ENCODE measurements around the gene SSBP1. TPM values are rescaled to one million over a fixed set of nuclear protein-coding genes. Genes with fewer than 3 reads are reported as not detected.

SSBP1 gene
- total RNA-seq, 1 experiment from 2014 or later, result 193 TPM

GRCh38 chr7:141776374-141776773 lies 38.2 kb downstream of the SSBP1 start, which contains the start of gene TAS2R4:
Gene TAS2R4, plus strand, starts transcription at chr7:141776674. Its CDS starts 1,815 bp downstream, at chr7:141778489.
- TF ChIP-seq EZH2 (IDR thresholded peaks at IDR 0.05; ENCODE audit: low read depth) (no peak), CTCF (conservative IDR thresholded peaks at IDR 0.05) (no peak)
- no peak within 1 kb of the TSS for H2AFZ ChIP-seq
- no peaks in the 10 kb centered on the region for H4K20me1 ChIP-seq (ENCODE audit: insufficient read depth)
- no peaks in the 10 kb centered on the region for H3K27me3 ChIP-seq (ENCODE audit: insufficient read depth, low read depth)
- no TSS peak for BruUV-seq (replicated peaks)
- H3F3A ChIP-seq (ENCODE audit: insufficient read depth, low read depth), result no peaks in the 10 kb centered on the region
- DNase-seq, result no peak
- H3K9me3 ChIP-seq (ENCODE audit: insufficient read depth, low read depth), result no peaks in the 10 kb centered on the region
- CTCF ChIA-PET, result interaction anchor here (1.0 kb wide), 1 partner anchor 9 kb away, joined by 3 read pairs; no protein-coding TSS in a partner anchor
- POLR2A ChIA-PET (ENCODE audit: unreplicated experiment), result no interaction called here
- H3K9me2 ChIP-seq (ENCODE audit: insufficient read depth), result no peaks in the 10 kb centered on the region
- H3K36me3 ChIP-seq (ENCODE audit: low read depth), result no peaks in the 10 kb centered on the region
- intact Hi-C loops (cut with micrococcal nuclease; ENCODE audit: unreplicated experiment), result no loop called here
- no peaks in the 10 kb centered on the region for H3K79me2 ChIP-seq (ENCODE audit: low read depth)
- no peak within 1 kb of the TSS for H3K27ac ChIP-seq
- H3K4me2 ChIP-seq, result no peak within 1 kb of the TSS
- H3K4me3 ChIP-seq, result no peak within 1 kb of the TSS
- no peaks in the 10 kb centered on the region for H3K4me1 ChIP-seq (replicated peaks; ENCODE audit: insufficient read depth)

GRCh38 chr7:141785706-141786552 lies 47.8 kb downstream of the SSBP1 start:
- TF ChIP-seq CTCF (conservative IDR thresholded peaks at IDR 0.05), result peak; percentile 85
- no peak for TF ChIP-seq EZH2 (IDR thresholded peaks at IDR 0.05; ENCODE audit: low read depth)
- no TSS peak for BruUV-seq (replicated peaks)
- POLR2A ChIA-PET (ENCODE audit: unreplicated experiment), result no interaction called here

GRCh38 chr7:141788296-141788695 lies 50.1 kb downstream of the SSBP1 start:
- no peaks in the 10 kb centered on the region for H3K36me3 ChIP-seq (ENCODE audit: low read depth)
- no peaks in the 10 kb centered on the region for H3F3A ChIP-seq (ENCODE audit: insufficient read depth, low read depth)
- intact Hi-C loops (cut with micrococcal nuclease; ENCODE audit: unreplicated experiment), result loop anchor here (5.0 kb wide), 1 partner anchor 771 kb away; no protein-coding TSS in a partner anchor
- ChIA-PET POLR2A (ENCODE audit: unreplicated experiment) (no interaction called here), CTCF (interaction anchor here (0.6 kb wide), 1 partner anchor 40 kb away, joined by 3 read pairs; no protein-coding TSS in a partner anchor)
- no TSS peak for BruUV-seq (replicated peaks)
- no peak overlapping the region for H3K4me2 ChIP-seq
- peaks cover 4% of the 10 kb centered on the region; the same call in 1 of the 2 replicates for H4K20me1 ChIP-seq (ENCODE audit: insufficient read depth)
- H3K9me2 ChIP-seq (ENCODE audit: insufficient read depth), result no peaks in the 10 kb centered on the region
- no peak for TF ChIP-seq EZH2 (IDR thresholded peaks at IDR 0.05; ENCODE audit: low read depth)
- TF ChIP-seq CTCF (conservative IDR thresholded peaks at IDR 0.05), result no peak
- H3K4me1 ChIP-seq (replicated peaks; ENCODE audit: insufficient read depth), result no peaks in the 10 kb centered on the region
- H3K27ac ChIP-seq, result no peak overlapping the region
- H3K9me3 ChIP-seq (ENCODE audit: insufficient read depth, low read depth), result no peaks in the 10 kb centered on the region
- no peak overlapping the region for H3K4me3 ChIP-seq
- H2AFZ ChIP-seq, result no peak overlapping the region
- no peak for DNase-seq
- no peaks in the 10 kb centered on the region for H3K27me3 ChIP-seq (ENCODE audit: insufficient read depth, low read depth)
- H3K79me2 ChIP-seq (ENCODE audit: low read depth), result no peaks in the 10 kb centered on the region

More at GRCh38 chr7:141785706-141786552, 47.8 kb downstream of the SSBP1 start:
- Histone ChIP-seq H3K27ac (no peak overlapping the region), H3K9me3 (ENCODE audit: insufficient read depth, low read depth) (no peaks in the 10 kb centered on the region), H3K9me2 (ENCODE audit: insufficient read depth) (no peaks in the 10 kb centered on the region), H3K79me2 (ENCODE audit: low read depth) (no peaks in the 10 kb centered on the region), H3K36me3 (ENCODE audit: low read depth) (no peaks in the 10 kb centered on the region), H3K4me1 (replicated peaks; ENCODE audit: insufficient read depth) (no peaks in the 10 kb centered on the region), H4K20me1 (ENCODE audit: insufficient read depth) (peaks cover 4% of the 10 kb centered on the region; the same call in 1 of the 2 replicates), H3K4me3 (no peak overlapping the region), H3K4me2 (no peak overlapping the region), H3K27me3 (ENCODE audit: insufficient read depth, low read depth) (no peaks in the 10 kb centered on the region), H2AFZ (no peak overlapping the region), H3F3A (ENCODE audit: insufficient read depth, low read depth) (no peaks in the 10 kb centered on the region)
- peak; percentile 18 to 60 for DNase-seq
- intact Hi-C loops (cut with micrococcal nuclease; ENCODE audit: unreplicated experiment), result loop anchor here (1.0 to 5.0 kb wide), 2 partner anchors 132 to 769 kb away; no protein-coding TSS in a partner anchor
- CTCF ChIA-PET, result interaction anchor here (0.6 to 1.1 kb wide), 7 partner anchors 9 to 1397 kb away, joined by 3 to 5 read pairs (median 3); partner anchors contain the start of genes TAS2R39 and TAS2R4
